ENCODE measurements around the gene STARD10.

STARD10 gene

GRCh38 chr11:72712168-72712751, 81.6 kb downstream of the STARD10 start:
- no peak for DNase-seq (ENCODE audit: extremely low read depth, low read depth)
- TF ChIP-seq CTCF (IDR thresholded peaks at IDR 0.05; ENCODE audit: low read depth, low read length): no peak

- TF ChIP-seq CTCF (IDR thresholded peaks at IDR 0.05; ENCODE audit: low read depth, low read length): no peak
- DNase-seq (ENCODE audit: extremely low read depth, low read depth): no peak
Observed at GRCh38 chr11:72711141-72711540, 82.7 kb downstream of the STARD10 start.

GRCh38 chr11:72710278-72710677, 83.6 kb downstream of the STARD10 start:
- DNase-seq (ENCODE audit: extremely low read depth, low read depth): no peak
- TF ChIP-seq CTCF (IDR thresholded peaks at IDR 0.05; ENCODE audit: low read depth, low read length): no peak

- TF ChIP-seq CTCF (IDR thresholded peaks at IDR 0.05; ENCODE audit: low read depth, low read length): no peak
Observed at GRCh38 chr11:72709478-72710238, 84.2 kb downstream of the STARD10 start.

GRCh38 chr11:72707032-72707431, 86.8 kb downstream of the STARD10 start:
- TF ChIP-seq CTCF (IDR thresholded peaks at IDR 0.05; ENCODE audit: low read depth, low read length): no peak
- DNase-seq (ENCODE audit: extremely low read depth, low read depth): no peak

More at GRCh38 chr11:72709478-72710238, 84.2 kb downstream of the STARD10 start:
- DNase-seq (ENCODE audit: extremely low read depth, low read depth): no peak

GRCh38 chr11:72706579-72706978, 87.3 kb downstream of the STARD10 start:
- no peak for DNase-seq (ENCODE audit: extremely low read depth, low read depth)
- TF ChIP-seq CTCF (IDR thresholded peaks at IDR 0.05; ENCODE audit: low read depth, low read length): no peak
